ENCODE data around the gene SETD2.

GRCh38 chr3:47204875-47205274 is 41.0 kb upstream of the SETD2 start:
- TF ChIP-seq CTCF (IDR thresholded peaks at IDR 0.05; ENCODE audit: poor library complexity) = no peak
- TF ChIP-seq EZH2 (IDR thresholded peaks at IDR 0.05; ENCODE audit: borderline replicate concordance) = no peak
